GM23338 (cell line): Measurements from ENCODE around the gene KAZN. TPM values are rescaled to one million over a fixed set of nuclear protein-coding genes. Genes with fewer than 3 reads are reported as not detected.

ENCODE experiments used
- ATAC-seq: fragments of 200-7000 bp; cut with Tn5 transposase; 3 replicates; pipeline ENCODE4 v1.9.1; 2020
- DNase-seq: peaks from one replicate; pipeline ENCODE4 v3.0.0-alpha.2; 2015; ENCODE audit warnings: low spot score
- H2AFZ ChIP-seq: fragments of 200-600 bp; sonication (generic); 2 replicates; pipeline ENCODE4 v1.8.0; 2016; ENCODE audit warnings: antibody characterized with exemption, mild to moderate bottlenecking, moderate library complexity
- H3F3A ChIP-seq: fragments of 200-600 bp; sonication (generic); replicated peaks from 2 replicates; pipeline ENCODE4 v1.8.0; 2017; ENCODE audit warnings: antibody characterized with exemption, mixed run types, low read depth
- H3K27ac ChIP-seq: fragments of 200-600 bp; sonication (generic); 2 replicates; pipeline ENCODE4 v1.6.1; 2016; ENCODE audit warnings: low read depth
- H3K27me3 ChIP-seq: fragments of 200-600 bp; sonication (generic); 2 replicates; pipeline ENCODE4 v1.8.0; 2016; ENCODE audit warnings: mild to moderate bottlenecking, mixed run types, moderate library complexity; ENCODE audit not compliant: insufficient read depth
- H3K36me3 ChIP-seq: fragments of 200-600 bp; sonication (generic); 2 replicates; pipeline ENCODE4 v1.8.0; 2016; ENCODE audit warnings: mild to moderate bottlenecking; ENCODE audit not compliant: insufficient read depth
- H3K4me1 ChIP-seq: fragments of 200-600 bp; sonication (generic); 2 replicates; pipeline ENCODE4 v1.8.0; 2016; ENCODE audit warnings: mild to moderate bottlenecking, moderate library complexity; ENCODE audit not compliant: insufficient read depth
- H3K4me2 ChIP-seq: fragments of 200-600 bp; sonication (generic); 2 replicates; pipeline ENCODE4 v1.7.1; 2017; ENCODE audit warnings: mixed run types
- H3K4me3 ChIP-seq: fragments of 200-600 bp; sonication (generic); 2 replicates; pipeline ENCODE4 v1.6.1; 2016; ENCODE audit warnings: mixed run types
- H3K79me2 ChIP-seq: fragments of 200-600 bp; sonication (generic); replicated peaks from 2 replicates; pipeline ENCODE4 v1.8.0; 2017; ENCODE audit warnings: mild to moderate bottlenecking; ENCODE audit not compliant: insufficient read depth
- H3K9me2 ChIP-seq: fragments of 200-600 bp; sonication (generic); 2 replicates; pipeline ENCODE4 v1.8.0; 2017; ENCODE audit not compliant: insufficient read depth
- H4K20me1 ChIP-seq: fragments of 200-600 bp; sonication (generic); replicated peaks from 2 replicates; pipeline ENCODE4 v1.8.0; 2017; ENCODE audit warnings: mild to moderate bottlenecking; ENCODE audit not compliant: insufficient read depth
- H3K27ac Mint-ChIP-seq: 2 replicates; pipeline ENCODE4 v1.8.0; 2020; ENCODE audit warnings: inconsistent platforms, mild to moderate bottlenecking, moderate library complexity, mixed read lengths
- H3K27me3 Mint-ChIP-seq: 3 replicates; pipeline ENCODE4 v1.8.0; 2022; ENCODE audit warnings: low read depth, mild to moderate bottlenecking, moderate library complexity, mixed read lengths, inconsistent platforms; ENCODE audit not compliant: insufficient read depth, poor library complexity
- H3K36me3 Mint-ChIP-seq: 3 replicates; pipeline ENCODE4 v1.8.0; 2021; ENCODE audit warnings: low read depth, mild to moderate bottlenecking, inconsistent platforms, moderate library complexity, mixed read lengths
- H3K4me1 Mint-ChIP-seq: 3 replicates; pipeline ENCODE4 v1.8.0; 2020; ENCODE audit warnings: mild to moderate bottlenecking, inconsistent platforms, mixed read lengths
- H3K4me3 Mint-ChIP-seq: 3 replicates; pipeline ENCODE4 v1.8.0; 2021; ENCODE audit warnings: moderate library complexity, mild to moderate bottlenecking, inconsistent platforms, mixed read lengths
- H3K9me3 Mint-ChIP-seq: 3 replicates; pipeline ENCODE4 v1.8.0; 2020; ENCODE audit warnings: moderate library complexity, mild to moderate bottlenecking, inconsistent platforms, mixed read lengths
- CREB1 ChIP-seq: fragments of 250-450 bp; sonication (Bioruptor Pico); IDR thresholded peaks from 2 replicates; pipeline ENCODE4 v1.5.0; 2020; ENCODE audit warnings: low read depth, mild to moderate bottlenecking, moderate library complexity
- CTCF ChIP-seq, 2 experiments: fragments of 200-600 bp in 1 of 2; sonication (generic) in 1 of 2; conservative IDR thresholded peaks; 2 replicates each; pipeline versions ENCODE4 v1.5.1 to v1.6.1; 2016 to 2017; ENCODE audit warnings: antibody characterized with exemption in 2 of 2, low read depth in 2 of 2, mild to moderate bottlenecking in 2 of 2, moderate library complexity in 1 of 2
- JUNB ChIP-seq: IDR thresholded peaks from one replicate; pipeline ENCODE4 v1.6.1; 2016; ENCODE audit warnings: antibody characterized with exemption; ENCODE audit not compliant: unreplicated experiment
- NANOG ChIP-seq: IDR thresholded peaks from 2 replicates; pipeline ENCODE4 v1.6.1; 2016; ENCODE audit warnings: antibody characterized with exemption, borderline replicate concordance
- STAT1 ChIP-seq: IDR thresholded peaks from one replicate; pipeline ENCODE4 v1.6.1; 2016; ENCODE audit warnings: antibody characterized with exemption; ENCODE audit not compliant: unreplicated experiment
- ZNF114 ChIP-seq: fragments of 250-450 bp; sonication (Bioruptor Pico); IDR thresholded peaks from 2 replicates; pipeline ENCODE4 v1.5.0; 2020; ENCODE audit warnings: mild to moderate bottlenecking, moderate library complexity
- ZNF331 ChIP-seq: fragments of 250-450 bp; sonication (Bioruptor Pico); IDR thresholded peaks from 2 replicates; pipeline ENCODE4 v1.5.0; 2020; ENCODE audit warnings: low read depth, mild to moderate bottlenecking, moderate library complexity
- polyA plus RNA-seq: library from polyadenylated mRNA; unstranded; fragments of >200 nt; fragmentation: Nextera tagmentation; extraction: Ambion mirVana; gene quantifications from 2 replicates; pipeline ENCODE4 v1.2.1, GENCODE V29; 2016
- total RNA-seq: library from RNA; depleted of rRNA; stranded (reverse); fragments of >200 nt; shearing (Covaris generic); gene quantifications from 2 replicates; pipeline ENCODE4 v1.2.3, GENCODE V29; 2014
- TF ChIP-seq, protein P1 (sequence below): fragments of 250-450 bp; sonication (Bioruptor Pico); IDR thresholded peaks from 2 replicates; pipeline ENCODE4 v1.5.0; 2020; ENCODE audit warnings: mild to moderate bottlenecking, moderate library complexity

Gene KAZN
- total and polyA plus RNA-seq, 2 experiments from 2014 or later: 9.9 to 15.0 TPM

- no peak for TF ChIP-seq JUNB
- TF ChIP-seq, protein P1, sequence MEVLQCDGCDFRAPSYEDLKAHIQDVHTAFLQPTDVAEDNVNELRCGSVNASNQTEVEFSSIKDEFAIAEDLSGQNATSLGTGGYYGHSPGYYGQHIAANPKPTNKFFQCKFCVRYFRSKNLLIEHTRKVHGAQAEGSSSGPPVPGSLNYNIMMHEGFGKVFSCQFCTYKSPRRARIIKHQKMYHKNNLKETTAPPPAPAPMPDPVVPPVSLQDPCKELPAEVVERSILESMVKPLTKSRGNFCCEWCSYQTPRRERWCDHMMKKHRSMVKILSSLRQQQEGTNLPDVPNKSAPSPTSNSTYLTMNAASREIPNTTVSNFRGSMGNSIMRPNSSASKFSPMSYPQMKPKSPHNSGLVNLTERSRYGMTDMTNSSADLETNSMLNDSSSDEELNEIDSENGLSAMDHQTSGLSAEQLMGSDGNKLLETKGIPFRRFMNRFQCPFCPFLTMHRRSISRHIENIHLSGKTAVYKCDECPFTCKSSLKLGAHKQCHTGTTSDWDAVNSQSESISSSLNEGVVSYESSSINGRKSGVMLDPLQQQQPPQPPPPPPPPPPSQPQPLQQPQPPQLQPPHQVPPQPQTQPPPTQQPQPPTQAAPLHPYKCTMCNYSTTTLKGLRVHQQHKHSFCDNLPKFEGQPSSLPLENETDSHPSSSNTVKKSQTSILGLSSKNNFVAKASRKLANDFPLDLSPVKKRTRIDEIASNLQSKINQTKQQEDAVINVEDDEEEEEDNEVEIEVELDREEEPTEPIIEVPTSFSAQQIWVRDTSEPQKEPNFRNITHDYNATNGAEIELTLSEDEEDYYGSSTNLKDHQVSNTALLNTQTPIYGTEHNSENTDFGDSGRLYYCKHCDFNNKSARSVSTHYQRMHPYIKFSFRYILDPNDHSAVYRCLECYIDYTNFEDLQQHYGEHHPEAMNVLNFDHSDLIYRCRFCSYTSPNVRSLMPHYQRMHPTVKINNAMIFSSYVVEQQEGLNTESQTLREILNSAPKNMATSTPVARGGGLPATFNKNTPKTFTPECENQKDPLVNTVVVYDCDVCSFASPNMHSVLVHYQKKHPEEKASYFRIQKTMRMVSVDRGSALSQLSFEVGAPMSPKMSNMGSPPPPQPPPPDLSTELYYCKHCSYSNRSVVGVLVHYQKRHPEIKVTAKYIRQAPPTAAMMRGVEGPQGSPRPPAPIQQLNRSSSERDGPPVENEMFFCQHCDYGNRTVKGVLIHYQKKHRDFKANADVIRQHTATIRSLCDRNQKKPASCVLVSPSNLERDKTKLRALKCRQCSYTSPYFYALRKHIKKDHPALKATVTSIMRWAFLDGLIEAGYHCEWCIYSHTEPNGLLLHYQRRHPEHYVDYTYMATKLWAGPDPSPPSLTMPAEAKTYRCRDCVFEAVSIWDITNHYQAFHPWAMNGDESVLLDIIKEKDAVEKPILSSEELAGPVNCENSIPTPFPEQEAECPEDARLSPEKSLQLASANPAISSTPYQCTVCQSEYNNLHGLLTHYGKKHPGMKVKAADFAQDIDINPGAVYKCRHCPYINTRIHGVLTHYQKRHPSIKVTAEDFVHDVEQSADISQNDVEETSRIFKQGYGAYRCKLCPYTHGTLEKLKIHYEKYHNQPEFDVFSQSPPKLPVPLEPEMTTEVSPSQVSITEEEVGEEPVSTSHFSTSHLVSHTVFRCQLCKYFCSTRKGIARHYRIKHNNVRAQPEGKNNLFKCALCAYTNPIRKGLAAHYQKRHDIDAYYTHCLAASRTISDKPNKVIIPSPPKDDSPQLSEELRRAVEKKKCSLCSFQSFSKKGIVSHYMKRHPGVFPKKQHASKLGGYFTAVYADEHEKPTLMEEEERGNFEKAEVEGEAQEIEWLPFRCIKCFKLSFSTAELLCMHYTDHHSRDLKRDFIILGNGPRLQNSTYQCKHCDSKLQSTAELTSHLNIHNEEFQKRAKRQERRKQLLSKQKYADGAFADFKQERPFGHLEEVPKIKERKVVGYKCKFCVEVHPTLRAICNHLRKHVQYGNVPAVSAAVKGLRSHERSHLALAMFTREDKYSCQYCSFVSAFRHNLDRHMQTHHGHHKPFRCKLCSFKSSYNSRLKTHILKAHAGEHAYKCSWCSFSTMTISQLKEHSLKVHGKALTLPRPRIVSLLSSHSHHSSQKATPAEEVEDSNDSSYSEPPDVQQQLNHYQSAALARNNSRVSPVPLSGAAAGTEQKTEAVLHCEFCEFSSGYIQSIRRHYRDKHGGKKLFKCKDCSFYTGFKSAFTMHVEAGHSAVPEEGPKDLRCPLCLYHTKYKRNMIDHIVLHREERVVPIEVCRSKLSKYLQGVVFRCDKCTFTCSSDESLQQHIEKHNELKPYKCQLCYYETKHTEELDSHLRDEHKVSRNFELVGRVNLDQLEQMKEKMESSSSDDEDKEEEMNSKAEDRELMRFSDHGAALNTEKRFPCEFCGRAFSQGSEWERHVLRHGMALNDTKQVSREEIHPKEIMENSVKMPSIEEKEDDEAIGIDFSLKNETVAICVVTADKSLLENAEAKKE: no peak
- TF ChIP-seq CTCF (conservative IDR thresholded peaks at IDR 0.05; ENCODE audit: low read depth in 2 of 2): peak; percentile 85 to 87
- peak; percentile 48; the same call in 1 of the 2 replicates for TF ChIP-seq CREB1 (CRISPR knock-in tag)
- no peak for TF ChIP-seq ZNF331 (CRISPR knock-in tag)
- no peak for TF ChIP-seq NANOG
- no peak for TF ChIP-seq STAT1
- TF ChIP-seq ZNF114 (CRISPR knock-in tag): no peak
- Histone ChIP-seq H3K4me2 (no peak overlapping the region), H3K36me3 (no peaks in the 10 kb centered on the region), H3K27me3 (no peaks in the 10 kb centered on the region), H3K4me3 (no peak overlapping the region), H2AFZ (no peak overlapping the region), H3K9me2 (no peaks in the 10 kb centered on the region), H3F3A (no peaks in the 10 kb centered on the region), H3K79me2 (no peaks in the 10 kb centered on the region), H4K20me1 (no peaks in the 10 kb centered on the region), H3K4me1 (0 out of 2 replicates have a peak, but pooled peaks cover 11% of the 10 kb centered on the region), H3K27ac (no peak overlapping the region)
- DNase-seq (peak; percentile 82), ATAC-seq (peak; percentile 83)
- no peak overlapping the region; the same call in 1 of the 2 replicates for H3K27ac Mint-ChIP-seq
- H3K9me3 Mint-ChIP-seq: no peaks in the 10 kb centered on the region; the same call in 2 of the 3 replicates
- H3K4me1 Mint-ChIP-seq: peaks cover 32% of the 10 kb centered on the region
- peaks cover 7% of the 10 kb centered on the region for H3K27me3 Mint-ChIP-seq
- H3K36me3 Mint-ChIP-seq: no peaks in the 10 kb centered on the region; the same call in 2 of the 3 replicates
- no peak overlapping the region for H3K4me3 Mint-ChIP-seq
Measured at GRCh38 chr1:15027515-15027986, 429.1 kb downstream of the KAZN start.
